Left kidney (tissue), 2 donors: ENCODE results near the gene HPX. TPM values are rescaled to one million over a fixed set of nuclear protein-coding genes. Genes with fewer than 3 reads are reported as not detected.

Source experiments
- DNase-seq: peaks from one replicate; pipeline ENCODE4 v3.0.0-alpha.2; 2013
- polyA plus RNA-seq: library from polyadenylated mRNA; unstranded; fragments of 120-200 nt; gene quantifications from one replicate; pipeline ENCODE4 v1.2.1, GENCODE V29; 2013; ENCODE audit not compliant: insufficient read length

HPX gene
- polyA plus RNA-seq, 1 donor = 4.8 TPM

- DNase-seq = no peak
Measured at GRCh38 chr11:6391537-6392134, 49.2 kb downstream of the HPX start.

GRCh38 chr11:6390718-6391469 is 49.9 kb downstream of the HPX start:
- no peak for DNase-seq

- peak; percentile 81 for DNase-seq
Measured at GRCh38 chr11:6389905-6390717, 50.7 kb downstream of the HPX start, which contains the start of gene SMPD1. TSS of gene SMPD1 (plus strand) at chr11:6390474. CDS start at chr11:6390599, 125 bp downstream.

GRCh38 chr11:6388748-6389147 is 52.0 kb downstream of the HPX start:
- no peak for DNase-seq

GRCh38 chr11:6387811-6388599 is 52.8 kb downstream of the HPX start:
- DNase-seq = no peak

GRCh38 chr11:6385046-6385777 is 55.6 kb downstream of the HPX start:
- DNase-seq = no peak

Other genes starting within 250 kb of the HPX start
- gene OR52W1, start 241.8 kb downstream of the HPX start, polyA plus RNA-seq = 0.17 TPM
- 0.91 TPM for gene C11orf42, start 235.4 kb downstream of the HPX start, polyA plus RNA-seq
- gene FHIP1B, start 206.4 kb downstream of the HPX start, polyA plus RNA-seq = 62.0 TPM
- gene CNGA4, start 201.9 kb downstream of the HPX start, polyA plus RNA-seq = 1.1 TPM
- gene CCKBR, start 181.1 kb downstream of the HPX start, polyA plus RNA-seq = 0.55 TPM
- gene CAVIN3, start 120.5 kb downstream of the HPX start, polyA plus RNA-seq = 8.5 TPM
- 34.1 TPM for gene SMPD1, start 50.5 kb downstream of the HPX start, polyA plus RNA-seq
- 55.3 TPM for gene APBB1, start 21.9 kb downstream of the HPX start, polyA plus RNA-seq
- gene TRIM3, start 33.0 kb upstream of the HPX start, polyA plus RNA-seq = 26.5 TPM
- gene ARFIP2, start 40.3 kb upstream of the HPX start, polyA plus RNA-seq = 74.8 TPM
- gene TIMM10B, start 40.5 kb upstream of the HPX start, polyA plus RNA-seq = 40.9 TPM
- gene DNHD1, start 56.3 kb upstream of the HPX start, polyA plus RNA-seq = 13.3 TPM
- 21.2 TPM for gene RRP8, start 162.6 kb upstream of the HPX start, polyA plus RNA-seq
- 145 TPM for gene ILK, start 162.8 kb upstream of the HPX start, polyA plus RNA-seq
- gene TAF10, start 171.2 kb upstream of the HPX start, polyA plus RNA-seq = 67.1 TPM
- 121 TPM for gene TPP1, start 178.4 kb upstream of the HPX start, polyA plus RNA-seq
- 36.1 TPM for gene DCHS1, start 214.8 kb upstream of the HPX start, polyA plus RNA-seq
- gene MRPL17, start 242.4 kb upstream of the HPX start, polyA plus RNA-seq = 61.2 TPM